NCI-H510A (cell line): ENCODE measurements around the gene DYNLT5.
"Not testable (repeated sequence)": the region's sequence is repeated elsewhere in the genome, so short reads cannot be mapped to it uniquely, and the experiment has no call there.

Experiments used
- DNase-seq: peaks from one replicate; lab custom pipeline; 2025; lab: John Stamatoyannopoulos, UW

The DYNLT5 gene

GRCh38 chr1:66751160-66751559 lies 1.1 kb upstream of the DYNLT5 start:
- no peak for DNase-seq

GRCh38 chr1:66752671-66753371 lies 562 bp downstream of the DYNLT5 start:
- no peak for DNase-seq

- no peak for DNase-seq
Observed at GRCh38 chr1:66757722-66758240, 5.5 kb downstream of the DYNLT5 start.

GRCh38 chr1:66758241-66758755 lies 6.0 kb downstream of the DYNLT5 start:
- DNase-seq, result peak; percentile 9

- DNase-seq, result no peak
Observed at GRCh38 chr1:66760506-66760905, 8.2 kb downstream of the DYNLT5 start.

GRCh38 chr1:66761221-66761620 lies 9.0 kb downstream of the DYNLT5 start:
- no peak for DNase-seq

- peak; percentile 34 for DNase-seq
Observed at GRCh38 chr1:66764994-66765578, 12.8 kb downstream of the DYNLT5 start.

GRCh38 chr1:66767626-66768025 lies 15.4 kb downstream of the DYNLT5 start:
- DNase-seq, result no peak

GRCh38 chr1:66768965-66769364 lies 16.7 kb downstream of the DYNLT5 start:
- DNase-seq, result no peak

- DNase-seq, result no peak
Observed at GRCh38 chr1:66769512-66770229, 17.4 kb downstream of the DYNLT5 start.

GRCh38 chr1:66770240-66770639 lies 18.0 kb downstream of the DYNLT5 start:
- DNase-seq, result no peak

- DNase-seq, result no peak
Observed at GRCh38 chr1:66770694-66771093, 18.4 kb downstream of the DYNLT5 start.

- no peak for DNase-seq
Observed at GRCh38 chr1:66773227-66773626, 21.0 kb downstream of the DYNLT5 start.

- no peak for DNase-seq
Observed at GRCh38 chr1:66774438-66774837, 22.2 kb downstream of the DYNLT5 start.

GRCh38 chr1:66775646-66776045 lies 23.4 kb downstream of the DYNLT5 start:
- DNase-seq, result no peak

- no peak for DNase-seq
Observed at GRCh38 chr1:66777831-66778230, 25.6 kb downstream of the DYNLT5 start.

GRCh38 chr1:66778266-66778665 lies 26.0 kb downstream of the DYNLT5 start:
- no peak for DNase-seq

GRCh38 chr1:66778969-66779368 lies 26.7 kb downstream of the DYNLT5 start:
- DNase-seq, result no peak

- DNase-seq, result no peak
Observed at GRCh38 chr1:66779475-66780078, 27.3 kb downstream of the DYNLT5 start.

GRCh38 chr1:66785800-66786199 lies 33.5 kb downstream of the DYNLT5 start:
- not testable (repeated sequence) for DNase-seq

- no peak for DNase-seq
Observed at GRCh38 chr1:66787641-66788040, 35.4 kb downstream of the DYNLT5 start.

- DNase-seq, result no peak
Observed at GRCh38 chr1:66788231-66788939, 36.1 kb downstream of the DYNLT5 start.
